H1 (cell line): Measurements from ENCODE around the gene PANK3.
"Not testable (repeated sequence)": the region's sequence is repeated elsewhere in the genome, so short reads cannot be mapped to it uniquely, and the experiment has no call there.

ENCODE experiments used
- CHD1 ChIP-seq: IDR thresholded peaks from 2 replicates; pipeline ENCODE4 v1.6.1; 2012; ENCODE audit warnings: low read depth, low read length, improper control_type of control experiment
- CTCF ChIP-seq, 3 experiments: IDR thresholded peaks; 1 replicate in 2 of 3; 2 replicates in 1 of 3; pipeline versions ENCODE4 v1.5.1 to v1.6.1; 2011; ENCODE audit warnings: low read length in 3 of 3, mild to moderate bottlenecking in 3 of 3, inconsistent platforms in 2 of 3, low read depth in 1 of 3, moderate library complexity in 1 of 3; ENCODE audit not compliant: insufficient read depth in 1 of 3; ENCODE audit errors: control extremely low read depth in 1 of 3
- EGR1 ChIP-seq: IDR thresholded peaks from 2 replicates; pipeline ENCODE4 v1.6.1; 2011; ENCODE audit warnings: low read depth, low read length, borderline replicate concordance
- EZH2 ChIP-seq: fragments of 200-600 bp; sonication (generic); IDR thresholded peaks from 2 replicates; pipeline ENCODE4 v1.7.1; 2012; ENCODE audit warnings: low read depth, mild to moderate bottlenecking, moderate library complexity, low read length, inconsistent platforms; ENCODE audit not compliant: severe bottlenecking
- GTF2F1 ChIP-seq: IDR thresholded peaks from 2 replicates; pipeline ENCODE4 v1.6.1; 2012; ENCODE audit warnings: low read depth, low read length, improper control_type of control experiment, borderline replicate concordance
- JUN ChIP-seq: IDR thresholded peaks from 2 replicates; pipeline ENCODE4 v1.6.1; 2011; ENCODE audit warnings: low read depth, mild to moderate bottlenecking, improper control_type of control experiment, low read length
- MAX ChIP-seq: IDR thresholded peaks from 2 replicates; pipeline ENCODE4 v1.6.1; 2012; ENCODE audit warnings: inconsistent platforms
- POLR2A ChIP-seq, 2 experiments: IDR thresholded peaks; 1 replicate in 1 of 2; 2 replicates in 1 of 2; pipeline ENCODE4 v1.6.1; 2011; ENCODE audit warnings: low read depth in 2 of 2, low read length in 2 of 2, mild to moderate bottlenecking in 2 of 2; ENCODE audit errors: control extremely low read depth in 1 of 2
- RXRA ChIP-seq: IDR thresholded peaks from 2 replicates; pipeline ENCODE4 v1.6.1; 2011; ENCODE audit warnings: low read depth, mild to moderate bottlenecking, low read length, moderate library complexity; ENCODE audit not compliant: insufficient read depth
- TEAD4 ChIP-seq: IDR thresholded peaks from 2 replicates; pipeline ENCODE4 v1.6.1; 2012; ENCODE audit warnings: low read depth, low read length, inconsistent platforms, mixed read lengths
- USF2 ChIP-seq: IDR thresholded peaks from 2 replicates; pipeline ENCODE4 v1.6.1; 2011; ENCODE audit warnings: low read length, improper control_type of control experiment

- TF ChIP-seq JUN; CTCF (IDR thresholded peaks at IDR 0.05; ENCODE audit: control extremely low read depth in 1 of 3, insufficient read depth in 1 of 3, low read depth in 1 of 3, low read length in 3 of 3); USF2; RXRA; POLR2A (IDR thresholded peaks at IDR 0.05; ENCODE audit: control extremely low read depth in 1 of 2, low read depth in 2 of 2, low read length in 2 of 2); GTF2F1; MAX; TEAD4; EZH2; CHD1; EGR1: not testable (repeated sequence)
These were observed 5.5 kb downstream of the PANK3 start for GRCh38 chr5:168573663-168574062.
